ENCODE measurements around the gene FAM153A. TPM values are rescaled to one million over a fixed set of nuclear protein-coding genes. Genes with fewer than 3 reads are reported as not detected.
"Not testable (repeated sequence)": the region's sequence is repeated elsewhere in the genome, so short reads cannot be mapped to it uniquely, and the experiment has no call there.

FAM153A gene
- total RNA-seq, 1 experiment from 2014 or later: not detected

DNA sequence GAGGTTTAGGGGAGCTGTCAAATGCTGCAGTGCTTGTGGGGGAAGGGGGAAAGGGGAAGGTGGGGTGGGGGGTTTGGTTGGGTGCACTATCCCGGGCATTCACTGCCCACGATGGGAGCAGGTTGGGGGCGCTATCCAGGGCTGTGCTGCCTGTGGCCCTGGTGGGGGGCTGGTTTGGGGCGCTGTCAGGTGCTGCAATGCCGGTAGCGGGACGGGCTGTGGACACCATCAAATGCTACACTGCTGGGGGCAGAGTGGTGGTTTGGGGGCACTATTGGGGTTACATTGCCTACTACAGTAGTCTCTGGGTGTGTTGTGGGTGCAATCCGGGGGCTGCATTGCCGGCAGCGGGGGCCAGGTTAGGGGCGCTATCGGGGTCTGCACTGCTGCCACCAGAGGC lies 25.7 kb upstream of the FAM153A start:
- H3K36me3 Mint-ChIP-seq (ENCODE audit: insufficient read depth, unreplicated experiment); H3K27ac Mint-ChIP-seq (ENCODE audit: low read depth, unreplicated experiment); H3K9me3 Mint-ChIP-seq (ENCODE audit: unreplicated experiment); CTCF ChIA-PET; H3K4me3 Mint-ChIP-seq (ENCODE audit: unreplicated experiment); intact Hi-C loops (cut with micrococcal nuclease); DNase-seq (ENCODE audit: unreplicated experiment); BruUV-seq (replicated peaks); H3K4me1 Mint-ChIP-seq (ENCODE audit: insufficient read depth, unreplicated experiment); POLR2A ChIA-PET; H3K27me3 Mint-ChIP-seq (ENCODE audit: insufficient read depth, unreplicated experiment): not testable (repeated sequence)

DNA sequence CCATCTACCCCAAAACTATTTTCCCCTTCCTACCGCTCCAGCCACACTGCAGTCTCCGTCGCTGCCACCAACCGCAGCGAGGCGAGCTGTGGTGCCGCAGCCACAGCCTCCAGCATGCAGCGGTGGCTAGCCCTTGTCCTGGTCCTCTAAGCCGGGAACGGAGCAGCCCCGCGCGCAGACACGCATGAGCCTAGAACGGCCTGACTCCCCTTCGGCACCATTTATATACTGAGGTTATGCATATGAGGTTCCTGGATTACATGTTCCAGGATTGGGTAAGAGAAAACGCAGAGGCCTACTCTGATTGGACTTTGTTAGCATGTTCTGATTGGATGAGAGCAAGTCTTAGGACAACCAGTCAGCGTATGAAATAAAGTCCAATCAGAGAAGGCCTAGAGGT lies 24.6 kb upstream of the FAM153A start:
- H3K4me1 Mint-ChIP-seq (ENCODE audit: insufficient read depth, unreplicated experiment); H3K9me3 Mint-ChIP-seq (ENCODE audit: unreplicated experiment); DNase-seq (ENCODE audit: unreplicated experiment); intact Hi-C loops (cut with micrococcal nuclease); H3K27me3 Mint-ChIP-seq (ENCODE audit: insufficient read depth, unreplicated experiment); H3K27ac Mint-ChIP-seq (ENCODE audit: low read depth, unreplicated experiment); POLR2A ChIA-PET; CTCF ChIA-PET; H3K36me3 Mint-ChIP-seq (ENCODE audit: insufficient read depth, unreplicated experiment); H3K4me3 Mint-ChIP-seq (ENCODE audit: unreplicated experiment); BruUV-seq (replicated peaks): not testable (repeated sequence)

GRCh38 chr5:177801427-177801826 lies 18.7 kb upstream of the FAM153A start:
- BruUV-seq (replicated peaks); intact Hi-C loops (cut with micrococcal nuclease); H3K27me3 Mint-ChIP-seq (ENCODE audit: insufficient read depth, unreplicated experiment); H3K4me1 Mint-ChIP-seq (ENCODE audit: insufficient read depth, unreplicated experiment); POLR2A ChIA-PET; CTCF ChIA-PET; H3K36me3 Mint-ChIP-seq (ENCODE audit: insufficient read depth, unreplicated experiment); H3K9me3 Mint-ChIP-seq (ENCODE audit: unreplicated experiment); H3K4me3 Mint-ChIP-seq (ENCODE audit: unreplicated experiment); H3K27ac Mint-ChIP-seq (ENCODE audit: low read depth, unreplicated experiment); DNase-seq (ENCODE audit: unreplicated experiment): not testable (repeated sequence)

DNA sequence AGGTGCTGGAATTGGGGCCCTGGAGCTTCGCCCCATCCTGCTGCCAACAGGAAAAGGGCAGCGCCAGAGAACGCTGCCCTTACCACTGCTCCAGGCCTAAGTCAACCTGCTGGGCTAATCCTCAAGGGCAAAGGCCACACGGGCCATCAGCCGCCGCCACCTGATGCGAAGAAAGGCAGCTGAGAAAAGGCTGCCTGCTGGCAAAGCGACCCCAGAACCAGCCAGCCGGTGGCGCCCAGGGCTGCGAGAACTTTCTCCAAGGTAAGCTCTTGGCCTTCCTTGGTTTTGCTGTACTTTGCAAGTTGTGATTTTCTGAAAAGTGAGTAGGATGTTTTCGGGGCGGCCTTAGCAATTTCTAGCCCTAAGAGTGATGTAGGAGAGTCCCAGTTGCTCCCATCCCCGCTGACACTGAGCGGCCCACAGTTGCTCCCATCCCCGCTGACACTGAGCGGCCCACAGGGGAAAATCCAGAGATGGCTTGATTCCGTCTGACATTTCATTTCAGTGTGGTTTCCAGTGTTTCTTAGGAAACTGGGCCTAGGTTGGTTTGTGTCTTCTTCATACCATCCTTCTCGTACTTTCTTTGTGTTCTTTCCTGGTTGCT lies 15.6 kb upstream of the FAM153A start:
- BruUV-seq (replicated peaks); H3K27me3 Mint-ChIP-seq (ENCODE audit: insufficient read depth, unreplicated experiment); intact Hi-C loops (cut with micrococcal nuclease); H3K27ac Mint-ChIP-seq (ENCODE audit: low read depth, unreplicated experiment); POLR2A ChIA-PET; H3K4me3 Mint-ChIP-seq (ENCODE audit: unreplicated experiment); H3K36me3 Mint-ChIP-seq (ENCODE audit: insufficient read depth, unreplicated experiment); DNase-seq (ENCODE audit: unreplicated experiment); H3K4me1 Mint-ChIP-seq (ENCODE audit: insufficient read depth, unreplicated experiment); H3K9me3 Mint-ChIP-seq (ENCODE audit: unreplicated experiment); CTCF ChIA-PET: not testable (repeated sequence)

DNA sequence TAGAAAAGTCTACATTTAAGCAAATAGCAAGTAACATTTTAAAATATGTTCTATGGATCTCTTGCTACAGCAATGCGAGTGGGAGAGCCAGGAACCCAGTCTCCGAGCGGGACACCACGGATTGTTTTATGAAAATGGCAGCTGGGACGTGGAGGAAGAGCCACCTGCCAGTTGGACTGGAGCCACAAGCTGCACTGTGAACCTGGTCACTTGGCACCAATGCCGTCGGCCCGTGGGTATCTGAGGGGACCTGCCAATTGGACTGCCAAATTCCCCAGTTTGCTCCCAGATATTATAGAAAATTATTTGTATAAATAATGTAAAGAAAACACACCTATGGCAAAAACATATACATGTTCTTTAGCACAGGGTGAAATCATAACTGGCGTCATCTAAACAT lies 10.6 kb upstream of the FAM153A start:
- H3K27me3 Mint-ChIP-seq (ENCODE audit: insufficient read depth, unreplicated experiment); H3K9me3 Mint-ChIP-seq (ENCODE audit: unreplicated experiment); CTCF ChIA-PET; DNase-seq (ENCODE audit: unreplicated experiment); POLR2A ChIA-PET; H3K4me1 Mint-ChIP-seq (ENCODE audit: insufficient read depth, unreplicated experiment); BruUV-seq (replicated peaks); H3K4me3 Mint-ChIP-seq (ENCODE audit: unreplicated experiment); H3K27ac Mint-ChIP-seq (ENCODE audit: low read depth, unreplicated experiment); H3K36me3 Mint-ChIP-seq (ENCODE audit: insufficient read depth, unreplicated experiment); intact Hi-C loops (cut with micrococcal nuclease): not testable (repeated sequence)

DNA sequence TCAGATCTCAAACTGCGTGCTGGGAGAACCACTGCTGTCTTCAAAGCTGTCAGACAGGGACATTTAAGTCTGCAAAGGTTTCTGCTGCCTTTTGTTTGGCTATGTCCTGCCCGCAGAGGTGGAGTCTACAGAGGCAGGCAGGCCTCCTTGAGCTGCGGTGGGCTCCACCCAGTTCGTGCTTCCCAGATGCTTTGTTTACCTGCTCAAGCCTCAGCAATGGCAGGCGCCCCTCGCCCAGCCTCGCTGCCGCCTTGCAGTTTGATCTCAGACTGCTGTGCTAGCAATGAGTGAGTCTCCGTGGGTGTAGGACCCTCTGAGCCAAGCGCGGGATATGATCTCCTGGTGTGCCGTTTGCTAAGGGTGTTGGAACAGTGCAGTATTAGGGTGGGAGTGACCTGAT lies 8.9 kb upstream of the FAM153A start:
- intact Hi-C loops (cut with micrococcal nuclease); H3K27ac Mint-ChIP-seq (ENCODE audit: low read depth, unreplicated experiment); CTCF ChIA-PET; H3K36me3 Mint-ChIP-seq (ENCODE audit: insufficient read depth, unreplicated experiment); H3K4me3 Mint-ChIP-seq (ENCODE audit: unreplicated experiment); DNase-seq (ENCODE audit: unreplicated experiment); H3K9me3 Mint-ChIP-seq (ENCODE audit: unreplicated experiment); POLR2A ChIA-PET; BruUV-seq (replicated peaks); H3K4me1 Mint-ChIP-seq (ENCODE audit: insufficient read depth, unreplicated experiment); H3K27me3 Mint-ChIP-seq (ENCODE audit: insufficient read depth, unreplicated experiment): not testable (repeated sequence)

DNA sequence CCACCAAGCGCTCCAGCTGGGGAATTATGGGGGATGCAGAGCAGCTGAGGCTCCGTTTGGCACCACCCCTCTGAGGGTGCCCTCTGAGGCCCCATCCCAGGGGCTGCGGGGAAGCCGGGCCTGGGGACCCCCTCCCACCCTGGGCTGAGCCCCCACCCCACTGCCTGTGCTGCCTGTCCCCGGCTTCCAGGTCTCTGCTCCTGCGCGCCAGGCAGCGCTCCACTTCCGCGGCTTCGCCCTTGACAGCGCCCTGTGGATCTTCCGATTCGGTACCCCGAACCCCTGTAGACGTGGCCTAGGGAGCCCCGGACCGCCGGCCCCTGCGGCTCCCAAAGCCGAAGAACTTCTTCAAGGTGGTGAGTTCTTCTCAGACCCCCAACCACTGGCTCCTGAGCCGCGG lies 530 bp downstream of the FAM153A start:
- BruUV-seq (replicated peaks); H3K4me1 Mint-ChIP-seq (ENCODE audit: insufficient read depth, unreplicated experiment); H3K9me3 Mint-ChIP-seq (ENCODE audit: unreplicated experiment); intact Hi-C loops (cut with micrococcal nuclease); POLR2A ChIA-PET; H3K36me3 Mint-ChIP-seq (ENCODE audit: insufficient read depth, unreplicated experiment); H3K27ac Mint-ChIP-seq (ENCODE audit: low read depth, unreplicated experiment); DNase-seq (ENCODE audit: unreplicated experiment); H3K4me3 Mint-ChIP-seq (ENCODE audit: unreplicated experiment); CTCF ChIA-PET; H3K27me3 Mint-ChIP-seq (ENCODE audit: insufficient read depth, unreplicated experiment): not testable (repeated sequence)

- H3K9me3 Mint-ChIP-seq (ENCODE audit: unreplicated experiment); intact Hi-C loops (cut with micrococcal nuclease); CTCF ChIA-PET; H3K4me1 Mint-ChIP-seq (ENCODE audit: insufficient read depth, unreplicated experiment); POLR2A ChIA-PET; H3K27me3 Mint-ChIP-seq (ENCODE audit: insufficient read depth, unreplicated experiment); H3K36me3 Mint-ChIP-seq (ENCODE audit: insufficient read depth, unreplicated experiment); BruUV-seq (replicated peaks); H3K27ac Mint-ChIP-seq (ENCODE audit: low read depth, unreplicated experiment); DNase-seq (ENCODE audit: unreplicated experiment); H3K4me3 Mint-ChIP-seq (ENCODE audit: unreplicated experiment): not testable (repeated sequence)
Observed at GRCh38 chr5:177771206-177771605, 11.5 kb downstream of the FAM153A start.

DNA sequence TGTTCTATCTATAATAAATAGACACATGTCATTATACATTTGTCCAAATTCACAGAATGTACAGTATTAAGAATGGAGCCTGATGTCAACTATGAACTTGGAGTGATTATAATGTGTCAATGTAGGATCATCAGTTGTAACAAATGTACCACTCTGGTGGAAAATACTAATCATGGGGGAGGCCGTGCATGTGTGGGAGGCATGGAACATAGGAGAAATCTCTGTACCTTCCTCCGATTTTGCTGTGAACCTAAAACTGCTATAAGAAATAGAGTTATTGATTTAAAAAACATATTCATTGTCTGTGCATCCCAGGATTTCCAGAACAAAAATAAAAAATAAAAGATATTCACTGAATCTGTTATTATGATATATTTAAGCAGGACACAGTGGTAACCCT lies 12.1 kb downstream of the FAM153A start:
- POLR2A ChIA-PET; H3K9me3 Mint-ChIP-seq (ENCODE audit: unreplicated experiment); BruUV-seq (replicated peaks); H3K27ac Mint-ChIP-seq (ENCODE audit: low read depth, unreplicated experiment); intact Hi-C loops (cut with micrococcal nuclease); H3K4me1 Mint-ChIP-seq (ENCODE audit: insufficient read depth, unreplicated experiment); H3K4me3 Mint-ChIP-seq (ENCODE audit: unreplicated experiment); H3K27me3 Mint-ChIP-seq (ENCODE audit: insufficient read depth, unreplicated experiment); CTCF ChIA-PET; H3K36me3 Mint-ChIP-seq (ENCODE audit: insufficient read depth, unreplicated experiment); DNase-seq (ENCODE audit: unreplicated experiment): not testable (repeated sequence)

Data from MCF 10A (cell line).